NCI-H146 treated with DMSO at 0.1 percent for 48 hours (cell line): ENCODE data around the gene CYBRD1.
"Not testable (repeated sequence)": the region's sequence is repeated elsewhere in the genome, so short reads cannot be mapped to it uniquely, and the experiment has no call there.

ENCODE experiments used
- DNase-seq: peaks from one replicate; lab custom pipeline; 2025; ENCODE audit not compliant: unreplicated experiment; lab: John Stamatoyannopoulos, UW

The CYBRD1 gene

DNA sequence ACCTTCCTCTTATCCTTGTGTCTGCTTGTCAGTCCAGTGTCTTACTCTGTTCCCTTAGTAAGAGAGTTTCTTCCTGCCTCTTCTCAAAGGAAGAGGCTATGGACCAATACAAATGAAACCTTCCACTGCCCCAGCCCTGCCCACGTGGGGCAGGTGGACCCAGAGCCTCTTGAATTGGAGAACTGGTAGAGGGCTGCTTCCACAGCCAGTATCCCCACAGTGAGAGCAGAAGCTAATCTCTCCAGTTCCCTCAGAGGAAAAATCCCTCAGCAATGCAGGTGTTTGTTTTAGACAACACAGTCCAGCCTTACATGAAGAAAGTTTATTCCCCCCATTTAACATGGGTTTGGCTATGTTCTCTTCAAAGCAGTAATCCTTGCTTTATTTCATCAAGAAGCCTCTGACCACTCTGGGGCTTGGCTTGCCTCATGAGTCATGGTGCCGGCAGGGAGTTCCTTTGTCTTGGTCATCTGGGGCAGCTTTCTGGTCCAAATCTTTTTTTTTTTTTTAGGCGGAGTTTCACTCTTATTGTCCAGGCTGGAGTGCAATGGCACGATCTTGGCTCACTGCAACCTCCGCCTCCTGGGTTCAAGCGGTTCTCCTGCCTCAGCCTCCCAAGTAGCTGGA is 6.5 kb upstream of the CYBRD1 start:
- DNase-seq: no peak

DNA sequence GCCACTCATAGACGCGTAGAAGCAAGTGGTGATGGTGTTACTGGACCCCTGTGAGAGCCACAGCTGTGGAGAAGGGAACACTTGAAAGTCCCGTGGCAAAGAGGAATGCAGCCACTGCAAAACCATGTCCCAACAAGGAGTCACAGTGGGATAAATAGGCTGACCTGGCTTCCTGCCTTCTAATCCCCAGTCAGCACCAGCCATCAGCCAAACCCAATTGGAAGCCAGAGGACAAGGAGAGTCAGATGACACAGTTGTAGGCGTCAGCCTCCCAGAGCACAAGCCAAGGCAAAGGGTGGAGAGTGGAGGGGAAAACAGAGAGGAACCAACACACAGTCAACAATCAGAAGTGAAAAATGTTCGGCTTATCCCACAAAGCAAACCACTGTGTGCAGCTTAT is 5.5 kb upstream of the CYBRD1 start:
- DNase-seq: no peak

DNA sequence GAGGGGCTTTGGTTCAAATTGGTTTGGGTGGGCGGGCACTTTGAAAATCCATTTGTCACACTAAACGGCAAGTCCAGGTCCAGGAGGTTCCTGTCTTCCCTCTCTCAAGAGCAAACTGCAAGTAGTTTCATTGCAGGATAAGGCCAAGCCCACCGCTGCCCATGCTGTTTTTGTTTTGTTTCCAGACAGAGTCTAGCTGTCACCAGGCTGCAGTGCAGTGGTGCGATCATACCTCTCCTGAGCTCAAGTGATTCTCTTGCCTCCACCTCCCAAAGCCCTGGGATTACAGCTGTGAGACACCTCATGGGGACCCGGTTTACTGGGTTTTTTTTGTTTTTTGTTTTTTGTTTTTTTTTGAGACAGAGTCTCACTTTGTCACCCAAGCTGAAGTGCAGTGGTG is 1.8 kb upstream of the CYBRD1 start:
- no peak for DNase-seq

DNA sequence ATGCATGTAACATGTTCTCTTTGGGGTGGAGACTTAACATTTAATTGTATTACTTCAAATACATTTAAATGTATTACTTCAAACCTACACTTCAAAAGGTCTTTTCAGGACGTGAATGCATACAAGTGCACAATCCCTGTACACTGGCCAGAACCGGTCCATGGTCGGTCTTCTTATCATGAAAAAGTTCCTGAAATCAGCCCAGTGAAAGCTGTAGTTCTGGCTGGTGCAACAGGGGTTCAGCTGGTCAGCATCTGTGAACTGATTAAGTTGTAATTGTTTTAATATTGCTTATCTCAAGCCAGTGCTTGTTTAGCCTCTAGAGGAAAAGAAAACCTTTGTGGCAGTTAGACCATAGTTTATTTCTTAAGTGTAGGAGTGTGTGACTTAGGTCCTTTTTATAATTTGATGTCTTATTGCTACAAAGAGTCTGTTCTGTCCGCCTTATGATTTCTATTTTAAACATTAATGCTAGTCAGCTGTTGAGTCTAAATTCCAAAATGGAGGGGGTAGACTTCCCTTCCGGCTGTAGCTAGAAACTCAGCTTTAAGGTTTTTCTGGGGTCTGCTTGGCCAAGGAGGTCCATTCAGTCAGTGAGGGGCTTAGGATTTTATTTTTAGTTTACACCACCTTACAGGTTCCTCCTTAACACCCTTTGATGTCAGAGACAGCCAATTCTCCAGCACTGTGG is 768 bp upstream of the CYBRD1 start:
- no peak for DNase-seq

DNA sequence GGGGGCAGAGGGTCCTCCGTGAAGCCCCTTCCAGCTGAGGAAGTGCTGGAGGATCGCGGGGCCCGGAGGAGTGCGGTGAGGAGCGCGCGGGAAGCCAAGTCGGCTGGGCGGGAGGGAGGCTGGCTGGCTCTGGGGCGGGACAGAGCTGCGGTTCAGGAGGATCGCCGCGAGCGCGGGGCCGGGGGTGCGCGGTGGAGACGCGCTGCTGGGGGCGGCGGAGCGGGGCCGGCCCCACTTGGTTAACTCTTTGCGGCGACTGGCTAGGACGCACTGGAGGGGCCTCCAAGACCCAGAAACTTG is 464 bp downstream of the CYBRD1 start:
- no peak for DNase-seq

DNA sequence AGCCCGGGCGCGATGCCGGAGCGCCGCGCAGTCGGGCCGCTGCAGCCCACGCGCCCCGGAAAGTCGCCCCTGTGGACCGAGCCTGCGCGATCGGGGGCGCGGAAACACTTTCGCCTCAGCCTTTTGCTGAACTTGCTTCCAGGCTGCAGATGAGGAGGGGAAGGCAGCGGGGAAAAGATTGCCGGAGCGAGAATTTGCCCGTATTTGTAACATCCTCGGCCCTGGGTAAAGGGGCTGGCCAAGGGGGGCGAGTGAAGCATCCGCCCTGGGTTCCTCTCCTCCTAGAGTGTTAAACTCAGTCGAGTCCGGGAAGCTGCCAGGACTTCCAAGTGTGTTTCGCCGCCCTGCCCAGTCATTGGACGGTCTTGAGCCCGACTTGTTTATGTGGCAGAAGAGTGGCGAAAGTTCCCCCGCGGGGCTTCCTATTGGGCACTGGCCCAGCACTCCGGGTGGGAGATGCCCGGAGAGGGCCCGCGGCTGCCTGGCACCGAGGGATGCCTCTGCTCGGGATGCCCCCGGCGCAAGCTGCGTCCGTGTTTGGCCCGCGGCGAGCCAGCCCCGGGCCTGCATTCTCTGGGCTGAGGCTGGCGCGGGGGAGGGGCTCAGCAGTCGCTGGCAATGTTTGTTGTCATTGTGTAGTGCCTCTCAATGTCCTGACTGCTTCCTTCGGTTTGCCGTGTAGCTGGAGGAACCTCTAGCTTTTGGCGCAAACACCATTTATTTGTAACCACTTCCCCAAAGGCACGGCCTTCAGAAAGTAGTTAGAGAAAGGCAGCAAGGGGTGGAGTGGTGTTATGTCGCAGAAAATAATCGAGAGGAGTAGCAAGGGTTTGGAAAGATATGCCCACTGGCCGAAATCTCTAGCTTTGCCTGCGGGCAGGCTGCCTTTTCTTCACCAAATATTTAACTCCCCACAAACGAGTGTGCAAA is 1.1 kb downstream of the CYBRD1 start:
- DNase-seq: no peak

DNA sequence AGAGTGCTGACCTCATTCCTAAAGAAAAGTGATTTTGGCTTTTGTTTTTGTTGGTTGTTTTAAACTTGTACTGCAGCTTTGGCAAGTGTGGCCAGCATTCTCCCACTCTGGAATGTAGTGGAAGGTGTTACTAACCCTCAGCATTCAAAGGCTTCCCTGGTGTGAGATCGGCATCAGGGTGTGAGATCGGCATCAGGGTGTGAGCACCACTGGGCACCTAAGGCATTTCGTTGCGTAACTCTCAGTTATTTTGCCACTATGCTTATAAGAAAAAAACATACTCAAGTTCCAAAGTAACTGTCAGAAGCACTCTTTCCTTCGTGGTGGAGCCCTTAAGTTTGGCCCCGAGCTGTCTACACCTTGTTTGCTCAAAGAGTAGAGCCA is 1.7 kb downstream of the CYBRD1 start:
- DNase-seq: no peak

DNA sequence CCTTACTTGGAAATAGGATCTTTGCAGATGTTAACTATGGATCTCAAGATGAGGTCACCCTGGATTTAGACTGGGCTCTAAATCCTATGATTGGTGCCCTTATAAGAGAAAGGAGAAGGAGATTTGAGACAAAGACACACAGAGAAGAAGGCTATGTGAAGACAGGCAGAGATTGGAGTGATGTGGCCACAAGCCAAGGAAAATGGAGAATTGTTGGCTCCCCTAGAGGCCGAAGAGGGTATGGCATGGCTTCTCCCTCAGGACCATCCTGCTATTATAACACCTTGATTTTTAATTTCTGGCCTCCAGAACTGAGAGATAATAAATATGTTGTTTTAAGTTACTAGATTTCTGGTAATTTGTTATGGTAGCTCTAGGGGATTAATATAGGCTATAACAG is 7.6 kb downstream of the CYBRD1 start:
- DNase-seq: no peak

DNA sequence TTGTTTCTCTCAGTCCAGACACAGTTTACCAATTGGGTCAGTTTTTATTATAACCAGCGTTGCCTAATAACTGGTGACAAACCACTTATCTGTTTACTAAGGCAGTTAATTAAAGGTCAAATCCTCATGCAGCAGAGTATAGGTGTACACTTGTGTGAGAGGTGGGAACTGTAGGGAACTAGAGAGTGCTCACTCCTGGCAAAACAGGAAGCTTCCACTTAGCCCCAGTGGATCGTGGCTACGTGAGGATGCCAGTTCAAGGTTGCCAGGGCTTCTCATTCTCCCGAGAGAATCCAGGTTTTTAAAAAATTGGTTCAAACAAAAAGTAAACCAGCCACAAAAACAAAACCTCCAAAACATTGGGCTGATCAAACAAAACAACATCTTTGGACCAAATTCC is 8.1 kb downstream of the CYBRD1 start:
- no peak for DNase-seq

DNA sequence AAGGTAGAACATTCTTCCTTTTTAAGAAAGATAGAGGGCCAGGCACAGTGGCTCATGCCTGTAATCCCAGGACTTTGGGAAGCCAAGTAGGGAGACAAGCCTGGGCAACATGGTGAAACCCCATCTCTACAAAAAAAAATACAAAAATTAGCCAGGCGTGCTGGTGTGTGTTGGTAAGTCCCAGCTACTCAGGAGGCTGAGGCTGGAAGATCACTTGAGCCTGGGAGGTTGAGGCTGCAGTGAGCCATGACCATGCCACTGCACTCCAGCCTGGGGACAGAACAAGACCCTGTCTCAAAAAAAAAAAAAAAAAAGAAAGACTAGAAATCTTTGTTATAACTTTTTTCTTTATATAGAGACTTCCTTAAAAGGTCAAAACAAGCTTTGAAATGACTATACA is 8.6 kb downstream of the CYBRD1 start:
- not testable (repeated sequence) for DNase-seq

DNA sequence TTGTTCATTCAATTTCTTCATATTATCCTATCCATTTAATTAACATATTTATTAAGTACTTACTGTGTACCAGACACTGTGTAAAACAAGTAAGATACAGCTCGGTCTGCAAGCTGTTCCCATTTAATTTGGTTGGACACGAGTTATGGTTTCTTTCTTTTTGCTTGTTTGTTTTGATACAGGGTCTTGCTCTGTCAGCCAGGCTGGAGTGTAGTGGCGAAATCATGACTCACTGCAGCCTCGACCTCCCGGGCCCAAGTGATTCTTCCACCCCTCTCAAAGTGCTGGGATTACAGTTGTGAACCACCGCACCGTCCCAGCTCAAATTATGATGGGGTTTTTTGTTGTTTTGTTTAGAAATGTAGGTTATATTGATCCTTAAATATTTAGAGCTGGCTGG is 9.0 kb downstream of the CYBRD1 start:
- no peak for DNase-seq

DNA sequence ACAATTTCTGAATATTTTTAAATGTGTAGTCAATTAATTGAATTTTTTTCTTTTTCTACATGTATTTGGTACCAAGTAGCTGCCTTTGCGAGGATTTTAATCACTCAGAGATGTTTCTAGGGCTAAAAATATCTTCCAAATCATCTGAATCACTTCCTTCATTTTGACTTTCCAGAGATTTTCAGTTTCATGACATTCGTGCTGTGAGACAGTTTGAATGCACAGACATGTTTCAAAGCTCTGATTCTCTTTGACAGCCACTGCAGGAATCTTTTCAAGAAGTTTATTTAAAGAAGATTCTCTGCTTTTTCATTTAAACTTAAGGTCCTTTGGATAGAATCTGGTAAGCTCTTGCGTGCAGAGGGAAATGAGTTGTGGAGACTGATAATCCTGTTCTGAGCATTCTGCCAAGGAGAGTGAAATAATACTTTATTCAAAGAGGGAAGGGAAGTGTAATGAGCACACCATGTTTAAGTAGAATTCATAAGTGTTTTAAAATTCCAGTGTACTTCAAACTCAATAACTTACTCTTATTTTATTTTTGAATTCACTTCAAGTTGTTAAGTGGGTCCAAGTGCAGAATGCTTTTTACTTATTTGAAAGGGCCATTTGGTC is 9.7 kb downstream of the CYBRD1 start:
- DNase-seq: no peak

DNA sequence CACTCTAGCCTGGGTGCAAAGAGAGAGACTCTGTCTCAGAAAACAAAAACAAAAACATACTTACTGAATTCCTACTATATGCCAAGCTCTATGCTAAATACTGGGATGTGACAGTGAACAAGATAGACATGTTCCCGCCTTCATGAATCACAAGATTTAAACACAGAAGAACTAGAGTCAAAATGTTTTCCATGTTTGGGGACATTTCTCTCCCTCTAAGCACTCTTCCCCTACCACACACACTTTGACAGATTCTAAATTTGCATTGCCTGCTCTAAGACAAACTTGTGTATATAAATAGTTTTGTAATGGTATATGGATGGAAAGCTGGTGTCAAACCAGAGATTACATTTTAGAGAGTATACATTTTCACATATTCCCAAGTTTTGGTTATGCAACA is 11.1 kb downstream of the CYBRD1 start:
- DNase-seq: no peak

DNA sequence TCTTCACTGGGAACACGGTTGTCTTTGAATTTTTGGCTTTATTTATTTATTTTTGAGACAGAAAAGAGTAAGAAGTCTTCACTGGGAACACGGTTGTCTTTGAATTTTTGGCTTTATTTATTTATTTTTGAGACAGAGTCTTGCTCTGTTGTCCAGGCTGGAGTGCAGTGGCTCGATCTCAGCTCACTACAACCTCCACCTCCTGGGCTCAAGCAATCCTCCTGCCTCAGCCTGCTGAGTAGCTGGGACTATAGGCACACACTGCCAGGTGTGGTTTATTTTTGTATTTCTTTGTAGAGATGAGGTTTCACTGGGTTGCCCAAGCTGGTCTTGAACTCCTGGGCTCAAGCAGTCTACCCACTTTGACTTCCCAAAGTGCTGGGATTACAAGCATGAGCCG is 13.3 kb downstream of the CYBRD1 start:
- DNase-seq: not testable (repeated sequence)

DNA sequence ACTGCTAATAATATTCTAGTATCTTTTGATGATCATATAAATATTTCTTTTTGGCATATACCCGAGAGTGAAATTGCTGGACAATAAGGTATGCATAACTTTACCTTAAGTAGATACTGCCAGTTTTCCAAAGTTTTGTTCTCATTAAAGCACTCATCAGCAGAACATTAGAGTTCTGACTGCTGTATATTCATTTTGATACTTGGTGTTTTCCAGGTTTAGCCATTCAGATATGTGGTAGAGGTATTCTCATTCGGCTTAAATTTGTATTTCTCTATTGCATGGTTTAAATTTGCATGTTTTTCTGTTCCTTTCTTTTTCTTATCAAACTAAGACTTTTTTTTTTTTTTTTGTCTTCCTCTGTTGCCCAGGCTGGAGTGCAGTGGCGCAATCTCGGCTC is 18.2 kb downstream of the CYBRD1 start:
- no peak for DNase-seq

DNA sequence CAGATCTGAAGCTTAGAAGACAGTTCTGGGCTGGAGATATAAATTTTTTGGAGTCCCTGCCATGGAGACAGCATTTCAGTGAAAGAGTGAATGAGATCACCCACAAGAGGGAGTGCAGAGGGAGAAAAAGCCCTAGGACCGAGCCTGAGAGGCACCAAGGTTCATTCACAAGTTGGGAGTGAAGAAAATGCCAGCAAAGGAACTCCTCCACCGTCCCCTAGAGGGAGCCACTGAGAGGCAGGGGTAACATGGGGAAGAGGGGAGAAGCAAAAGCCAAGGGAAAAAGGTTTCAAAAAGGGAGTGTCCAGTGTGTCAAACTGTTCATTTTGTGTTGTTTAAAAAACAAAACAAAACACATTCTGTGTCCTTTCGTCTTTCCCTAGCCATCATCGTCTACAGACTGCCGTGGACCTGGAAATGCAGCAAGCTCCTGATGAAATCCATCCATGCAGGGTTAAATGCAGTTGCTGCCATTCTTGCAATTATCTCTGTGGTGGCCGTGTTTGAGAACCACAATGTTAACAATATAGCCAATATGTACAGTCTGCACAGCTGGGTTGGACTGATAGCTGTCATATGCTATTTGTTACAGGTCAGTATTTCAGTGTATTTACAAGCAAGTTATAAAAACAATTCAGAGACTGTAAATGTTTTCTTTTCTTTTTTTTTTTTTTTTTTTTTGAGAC is 19.1 kb downstream of the CYBRD1 start:
- peak; percentile 81 for DNase-seq

DNA sequence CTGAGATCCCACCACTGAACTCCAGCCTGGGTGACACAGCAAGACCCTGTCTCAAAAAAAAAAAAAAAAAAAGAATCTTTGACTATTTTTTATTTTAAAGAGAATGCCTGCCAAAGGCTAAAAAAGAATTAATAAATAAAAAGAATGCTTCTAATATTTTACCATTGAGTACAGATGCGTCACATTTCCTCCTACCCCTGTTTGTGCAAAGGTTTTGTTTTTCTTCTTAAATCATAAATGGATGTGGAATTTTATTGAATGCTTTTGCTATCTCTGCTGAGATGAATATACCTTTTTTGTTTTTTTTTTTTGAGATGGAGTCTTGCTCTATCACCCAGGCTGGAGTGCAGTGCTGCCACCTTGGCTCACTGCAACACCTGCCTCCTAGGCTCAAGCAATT is 22.8 kb downstream of the CYBRD1 start:
- DNase-seq: no peak

DNA sequence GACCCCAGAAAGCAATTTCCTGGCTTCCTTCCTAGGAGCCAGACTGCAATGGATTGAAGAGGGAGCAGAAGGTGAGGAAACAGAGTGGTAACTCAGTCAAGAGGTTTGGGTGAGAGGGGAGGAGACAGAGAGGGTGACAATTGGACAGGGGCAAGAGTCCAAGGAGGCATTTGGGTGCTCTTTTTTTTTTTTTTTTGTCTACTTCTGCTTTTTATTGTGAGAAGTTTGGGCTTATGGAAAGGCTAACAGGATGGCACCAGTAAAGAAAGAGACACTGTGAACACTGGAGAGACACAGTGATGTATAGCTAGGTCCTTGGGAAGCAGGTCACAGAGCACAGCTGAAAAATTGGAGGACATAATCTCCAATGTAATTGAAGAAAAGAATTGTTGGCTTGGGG is 25.0 kb downstream of the CYBRD1 start:
- DNase-seq: no peak

DNA sequence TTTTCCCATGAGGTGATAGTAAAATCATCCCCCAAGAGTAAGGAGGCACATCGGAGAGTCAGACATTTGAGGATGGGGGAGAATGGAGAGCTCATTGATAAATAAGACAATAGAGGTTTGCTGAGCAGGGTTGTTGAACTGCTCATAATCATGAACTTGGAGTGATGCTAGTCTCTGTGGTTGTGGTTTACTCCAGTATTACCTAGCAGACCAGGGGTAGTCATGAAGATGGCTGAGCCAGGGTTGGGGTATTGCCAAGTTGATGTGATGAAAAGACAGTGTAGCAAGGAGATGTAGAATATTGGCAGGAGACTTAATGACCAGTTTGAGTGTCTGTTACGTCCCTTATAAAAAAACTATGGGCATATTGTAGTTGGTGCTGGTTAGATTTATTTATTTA is 25.4 kb downstream of the CYBRD1 start:
- no peak for DNase-seq

DNA sequence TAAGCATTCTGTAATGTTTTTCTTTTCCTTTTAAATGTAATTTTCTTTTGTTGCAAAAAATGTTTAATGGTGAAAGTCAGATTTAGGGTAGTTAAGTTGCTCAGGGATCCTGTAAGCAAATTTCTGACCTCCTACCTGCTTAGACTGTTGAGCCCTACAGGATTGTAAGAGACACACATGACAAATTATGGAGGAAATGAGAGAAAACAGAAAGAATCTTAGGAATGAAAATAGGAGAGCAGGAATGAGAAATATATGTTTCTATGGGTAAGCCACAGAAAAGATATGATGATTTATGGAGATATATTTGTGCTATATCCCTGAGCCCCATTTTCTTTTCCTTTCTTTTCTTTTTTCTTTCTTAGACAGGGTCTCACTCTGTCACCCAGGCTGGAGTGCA is 28.3 kb downstream of the CYBRD1 start:
- DNase-seq: no peak

DNA sequence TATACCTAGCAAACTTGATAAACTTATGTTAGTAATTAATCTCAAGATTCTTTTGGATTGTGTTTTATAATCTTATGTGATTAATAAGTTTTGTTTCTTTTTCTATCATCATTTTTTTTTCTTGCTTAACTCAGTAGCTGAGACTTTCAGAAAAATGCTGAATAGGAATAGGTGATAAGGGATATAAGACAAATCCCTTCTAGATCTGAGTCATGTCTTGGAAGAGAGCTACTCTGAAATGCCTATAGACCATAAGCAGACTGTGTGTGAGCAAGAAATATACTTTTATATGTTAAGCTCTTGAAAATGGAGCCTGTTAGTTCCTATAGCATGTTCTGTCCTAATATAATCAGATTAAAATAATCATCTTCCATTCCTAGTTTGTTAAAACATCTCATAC is 29.6 kb downstream of the CYBRD1 start:
- DNase-seq: no peak
